ENCODE results near the gene PKIG. TPM values are rescaled to one million over a fixed set of nuclear protein-coding genes. Genes with fewer than 3 reads are reported as not detected.
A peak's percentile ranks its signal among the peaks of the same experiment; 100 is the strongest.

PKIG gene
- total and polyA plus RNA-seq, 2 experiments from 2014 or later: 29.7 to 33.2 TPM

DNA sequence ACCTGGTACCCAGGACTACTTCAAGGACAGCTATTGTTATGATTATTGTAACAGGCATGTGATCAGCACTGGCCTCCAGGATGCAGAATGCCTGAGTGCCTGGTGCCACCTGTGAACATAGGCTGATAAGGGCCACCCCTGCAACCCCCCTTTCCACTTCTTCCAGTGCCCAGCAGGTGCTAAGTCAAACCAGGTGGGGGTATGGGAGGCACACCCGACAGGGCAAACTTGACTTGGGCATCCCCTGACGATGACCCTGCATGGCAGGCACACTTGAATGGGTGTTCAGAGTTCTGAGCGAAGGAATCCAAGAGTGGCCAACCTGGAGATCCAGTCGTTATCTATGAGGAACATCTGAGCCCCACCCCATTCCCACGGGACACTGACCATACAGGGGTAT, 65.7 kb downstream of the PKIG start:
- DNase-seq (ENCODE audit: low spot score): peak; percentile 34
- Histone ChIP-seq H2AFZ (no peak overlapping the region), H3K9me2 (ENCODE audit: insufficient read depth) (no peaks in the 10 kb centered on the region), H3K4me1 (ENCODE audit: insufficient read depth) (peaks cover 30% of the 10 kb centered on the region), H3K27ac (ENCODE audit: low read depth) (no peak overlapping the region), H3K4me2 (peak overlapping the region; percentile 51; the same call in 1 of the 2 replicates), H3K79me2 (replicated peaks; ENCODE audit: insufficient read depth) (no peaks in the 10 kb centered on the region), H3F3A (replicated peaks; ENCODE audit: low read depth) (peaks cover 6% of the 10 kb centered on the region; the same call in 1 of the 2 replicates), H3K27me3 (ENCODE audit: insufficient read depth) (peaks cover 24% of the 10 kb centered on the region), H3K36me3 (ENCODE audit: insufficient read depth) (no peaks in the 10 kb centered on the region), H4K20me1 (replicated peaks; ENCODE audit: insufficient read depth) (no peaks in the 10 kb centered on the region; the same call in 1 of the 2 replicates), H3K4me3 (no peak overlapping the region)
- Mint-ChIP-seq H3K9me3 (peaks cover under 1% of the 10 kb centered on the region; the same call in 2 of the 3 replicates), H3K36me3 (ENCODE audit: low read depth) (peaks cover 4% of the 10 kb centered on the region), H3K27ac (no peak overlapping the region), H3K4me1 (peaks cover 49% of the 10 kb centered on the region), H3K4me3 (no peak overlapping the region), H3K27me3 (ENCODE audit: insufficient read depth, low read depth, poor library complexity) (peaks cover 38% of the 10 kb centered on the region)
- no peak for ATAC-seq
- TF ChIP-seq, protein P1, sequence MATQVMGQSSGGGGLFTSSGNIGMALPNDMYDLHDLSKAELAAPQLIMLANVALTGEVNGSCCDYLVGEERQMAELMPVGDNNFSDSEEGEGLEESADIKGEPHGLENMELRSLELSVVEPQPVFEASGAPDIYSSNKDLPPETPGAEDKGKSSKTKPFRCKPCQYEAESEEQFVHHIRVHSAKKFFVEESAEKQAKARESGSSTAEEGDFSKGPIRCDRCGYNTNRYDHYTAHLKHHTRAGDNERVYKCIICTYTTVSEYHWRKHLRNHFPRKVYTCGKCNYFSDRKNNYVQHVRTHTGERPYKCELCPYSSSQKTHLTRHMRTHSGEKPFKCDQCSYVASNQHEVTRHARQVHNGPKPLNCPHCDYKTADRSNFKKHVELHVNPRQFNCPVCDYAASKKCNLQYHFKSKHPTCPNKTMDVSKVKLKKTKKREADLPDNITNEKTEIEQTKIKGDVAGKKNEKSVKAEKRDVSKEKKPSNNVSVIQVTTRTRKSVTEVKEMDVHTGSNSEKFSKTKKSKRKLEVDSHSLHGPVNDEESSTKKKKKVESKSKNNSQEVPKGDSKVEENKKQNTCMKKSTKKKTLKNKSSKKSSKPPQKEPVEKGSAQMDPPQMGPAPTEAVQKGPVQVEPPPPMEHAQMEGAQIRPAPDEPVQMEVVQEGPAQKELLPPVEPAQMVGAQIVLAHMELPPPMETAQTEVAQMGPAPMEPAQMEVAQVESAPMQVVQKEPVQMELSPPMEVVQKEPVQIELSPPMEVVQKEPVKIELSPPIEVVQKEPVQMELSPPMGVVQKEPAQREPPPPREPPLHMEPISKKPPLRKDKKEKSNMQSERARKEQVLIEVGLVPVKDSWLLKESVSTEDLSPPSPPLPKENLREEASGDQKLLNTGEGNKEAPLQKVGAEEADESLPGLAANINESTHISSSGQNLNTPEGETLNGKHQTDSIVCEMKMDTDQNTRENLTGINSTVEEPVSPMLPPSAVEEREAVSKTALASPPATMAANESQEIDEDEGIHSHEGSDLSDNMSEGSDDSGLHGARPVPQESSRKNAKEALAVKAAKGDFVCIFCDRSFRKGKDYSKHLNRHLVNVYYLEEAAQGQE (IDR thresholded peaks at IDR 0.05; ENCODE audit: unreplicated experiment): no peak
- no peak for TF ChIP-seq ZNF331 (CRISPR knock-in tag; IDR thresholded peaks at IDR 0.05; ENCODE audit: low read depth)
- no peak for TF ChIP-seq CTCF (conservative IDR thresholded peaks at IDR 0.05; ENCODE audit: low read depth in 2 of 2)
- TF ChIP-seq CREB1 (CRISPR knock-in tag; IDR thresholded peaks at IDR 0.05; ENCODE audit: low read depth): no peak
- no peak for TF ChIP-seq EZH2 (IDR thresholded peaks at IDR 0.05; ENCODE audit: low read depth, unreplicated experiment)
- TF ChIP-seq ETS1 (IDR thresholded peaks at IDR 0.05): no peak
- TF ChIP-seq JUNB (IDR thresholded peaks at IDR 0.05; ENCODE audit: unreplicated experiment): no peak
- no peak for TF ChIP-seq EZH2phosphoT487 (IDR thresholded peaks at IDR 0.05; ENCODE audit: unreplicated experiment)

DNA sequence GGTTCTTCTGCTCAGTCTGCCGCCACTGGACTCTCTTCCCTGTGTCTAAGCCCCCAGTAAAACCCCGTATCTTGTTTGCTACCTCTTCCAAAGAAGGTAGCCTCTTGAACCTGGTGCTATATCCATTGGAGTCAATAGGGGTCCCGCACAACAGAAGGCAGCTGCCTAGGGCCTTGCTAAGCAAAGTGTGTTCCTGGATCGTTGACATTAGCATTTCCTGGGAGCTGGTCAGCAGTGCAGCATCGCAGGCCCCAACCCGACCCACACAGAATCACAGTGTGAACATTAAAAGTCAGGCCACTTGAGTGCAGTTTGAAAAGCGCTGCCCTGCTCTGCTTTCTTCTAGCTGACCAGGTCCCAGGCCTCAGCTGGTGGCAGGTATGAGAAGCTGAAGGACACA, 66.2 kb downstream of the PKIG start:
- no peaks in the 10 kb centered on the region for H3K9me2 ChIP-seq (ENCODE audit: insufficient read depth)
- H3K27me3 ChIP-seq (ENCODE audit: insufficient read depth): peaks cover 29% of the 10 kb centered on the region
- ATAC-seq (peak; percentile 16), DNase-seq (ENCODE audit: low spot score) (peak; percentile 76)
- H3F3A ChIP-seq (replicated peaks; ENCODE audit: low read depth): peaks cover 6% of the 10 kb centered on the region; the same call in 1 of the 2 replicates
- peaks cover 25% of the 10 kb centered on the region for H3K4me1 ChIP-seq (ENCODE audit: insufficient read depth)
- Mint-ChIP-seq H3K4me3 (no peak overlapping the region), H3K4me1 (peaks cover 46% of the 10 kb centered on the region), H3K27me3 (ENCODE audit: insufficient read depth, low read depth, poor library complexity) (peaks cover 37% of the 10 kb centered on the region), H3K27ac (0 out of 2 replicates have a peak overlapping the region, but pooled peaks have one; percentile 18), H3K36me3 (ENCODE audit: low read depth) (peaks cover 9% of the 10 kb centered on the region), H3K9me3 (peaks cover 6% of the 10 kb centered on the region)
- H3K4me2 ChIP-seq: 0 out of 2 replicates have a peak overlapping the region, but pooled peaks have one; percentile 51
- H3K4me3 ChIP-seq: no peak overlapping the region
- TF ChIP-seq CTCF (conservative IDR thresholded peaks at IDR 0.05; ENCODE audit: low read depth in 2 of 2) (peak; percentile 28 to 37; a peak in 2 of 4 replicates), NANOG (IDR thresholded peaks at IDR 0.05; ENCODE audit: borderline replicate concordance) (no peak)
- H2AFZ ChIP-seq: no peak overlapping the region
- no peaks in the 10 kb centered on the region for H3K36me3 ChIP-seq (ENCODE audit: insufficient read depth)
- H4K20me1 ChIP-seq (replicated peaks; ENCODE audit: insufficient read depth): no peaks in the 10 kb centered on the region; the same call in 1 of the 2 replicates
- H3K79me2 ChIP-seq (replicated peaks; ENCODE audit: insufficient read depth): no peaks in the 10 kb centered on the region
- H3K27ac ChIP-seq (ENCODE audit: low read depth): no peak overlapping the region

All from GM23338 (cell line).